ENCODE results near the gene MAP7D2.

MAP7D2 gene

GRCh38 chrX:20112022-20112774, 4.5 kb downstream of the MAP7D2 start:
- DNase-seq, result no peak

- no peak for DNase-seq
Observed at GRCh38 chrX:20111271-20111670, 5.4 kb downstream of the MAP7D2 start.

- DNase-seq, result no peak
Observed at GRCh38 chrX:20101934-20102581, 14.6 kb downstream of the MAP7D2 start.

- DNase-seq, result no peak
Observed at GRCh38 chrX:20091499-20091898, 25.2 kb downstream of the MAP7D2 start.

GRCh38 chrX:20089845-20090244, 26.9 kb downstream of the MAP7D2 start:
- no peak for DNase-seq

- DNase-seq, result no peak
Observed at GRCh38 chrX:20080277-20080676, 36.4 kb downstream of the MAP7D2 start.

GRCh38 chrX:20071511-20072079, 45.1 kb downstream of the MAP7D2 start:
- no peak for DNase-seq

- DNase-seq, result no peak
Observed at GRCh38 chrX:20067709-20068561, 48.8 kb downstream of the MAP7D2 start.

GRCh38 chrX:20066968-20067708, 49.6 kb downstream of the MAP7D2 start:
- DNase-seq, result no peak

GRCh38 chrX:20063716-20064351, 52.9 kb downstream of the MAP7D2 start:
- DNase-seq, result no peak

GRCh38 chrX:20063153-20063552, 53.6 kb downstream of the MAP7D2 start:
- DNase-seq, result no peak

GRCh38 chrX:20061855-20062254, 54.9 kb downstream of the MAP7D2 start:
- no peak for DNase-seq

GRCh38 chrX:20060961-20061748, 55.6 kb downstream of the MAP7D2 start:
- DNase-seq, result no peak

- DNase-seq, result no peak
Observed at GRCh38 chrX:20059467-20060128, 57.1 kb downstream of the MAP7D2 start.

GRCh38 chrX:20057479-20057878, 59.2 kb downstream of the MAP7D2 start:
- no peak for DNase-seq

GRCh38 chrX:20056704-20057103, 60.0 kb downstream of the MAP7D2 start:
- DNase-seq, result no peak

- no peak for DNase-seq
Observed at GRCh38 chrX:20053537-20053936, 63.2 kb downstream of the MAP7D2 start.

GRCh38 chrX:20046864-20047263, 69.8 kb downstream of the MAP7D2 start:
- no peak for DNase-seq

GRCh38 chrX:20046223-20046622, 70.5 kb downstream of the MAP7D2 start:
- no peak for DNase-seq

- DNase-seq, result no peak
Observed at GRCh38 chrX:20042221-20042620, 74.5 kb downstream of the MAP7D2 start.

GRCh38 chrX:20038966-20039365, 77.7 kb downstream of the MAP7D2 start:
- no peak for DNase-seq
